Thyroid gland (tissue), 4 donors: ENCODE data around the gene ASPSCR1. TPM values are rescaled to one million over a fixed set of nuclear protein-coding genes. Genes with fewer than 3 reads are reported as not detected.

Experiments used
- DNase-seq, 2 donors: peaks; one replicate each; pipeline ENCODE4 v3.0.0-alpha.2; 2019
- H3K27ac ChIP-seq, 3 donors: fragments of 200-600 bp; sonication (generic); 1 replicate in 2 of 3; 2 replicates in 1 of 3; pipeline ENCODE4 v1.5.1; 2016 to 2019; ENCODE audit warnings: mild to moderate bottlenecking in 1 of 3, moderate library complexity in 1 of 3
- H3K27me3 ChIP-seq: fragments of 200-600 bp; sonication (generic); one replicate; pipeline ENCODE4 v1.5.1; 2019
- H3K36me3 ChIP-seq, 2 donors: fragments of 200-600 bp; sonication (generic); one replicate each; pipeline ENCODE4 v1.5.1; 2016 to 2019
- H3K4me1 ChIP-seq, 2 donors: fragments of 200-600 bp; sonication (generic); one replicate each; pipeline ENCODE4 v1.5.1; 2017 to 2019
- H3K4me3 ChIP-seq, 3 donors: fragments of 200-600 bp; sonication (generic); replicated peaks in 1 of 3; 1 replicate in 2 of 3; 2 replicates in 1 of 3; pipeline ENCODE4 v1.5.1; 2016; ENCODE audit warnings: mild to moderate bottlenecking in 1 of 3
- H3K9me3 ChIP-seq: fragments of 200-600 bp; sonication (generic); one replicate; pipeline ENCODE4 v1.5.1; 2017
- POLR2A ChIP-seq, 2 donors: fragments of 450-650 bp; IDR thresholded peaks; one replicate each; pipeline ENCODE4 v1.6.1; 2017; ENCODE audit warnings: antibody characterized with exemption in 2 of 2, mild to moderate bottlenecking in 2 of 2, moderate library complexity in 1 of 2
- WGBS, 2 donors: methylation state at CpG; one replicate each; pipeline ENCODE4 v1.1.5; 2017; 5-methylcytosine and 5-hydroxymethylcytosine counted together
- intact Hi-C: fragments of 100-400 bp; cut with DNase I; formaldehyde crosslinking; loops from one replicate; pipeline ENCODE4 v1.15.1; 2023
- total RNA-seq, 4 donors: library from RNA; depleted of rRNA; stranded (reverse); fragments of >200 nt; gene quantifications; one replicate each; pipeline ENCODE4 v1.2.3, GENCODE V29; 2016
- TF ChIP-seq, protein P1 (sequence below), 6 experiments: fragments of 200-600 bp in 3 of 6; fragments of 450-650 bp in 3 of 6; sonication (generic) in 3 of 6; IDR thresholded peaks; one replicate each; pipeline ENCODE4 v1.5.1; 2016 to 2019; ENCODE audit warnings: antibody characterized with exemption in 6 of 6, mild to moderate bottlenecking in 2 of 6, inconsistent platforms in 1 of 6, moderate library complexity in 1 of 6

The ASPSCR1 gene
- total RNA-seq, 4 donors from 2014 or later, result 23.2 to 53.6 (median 35.7) TPM

DNA sequence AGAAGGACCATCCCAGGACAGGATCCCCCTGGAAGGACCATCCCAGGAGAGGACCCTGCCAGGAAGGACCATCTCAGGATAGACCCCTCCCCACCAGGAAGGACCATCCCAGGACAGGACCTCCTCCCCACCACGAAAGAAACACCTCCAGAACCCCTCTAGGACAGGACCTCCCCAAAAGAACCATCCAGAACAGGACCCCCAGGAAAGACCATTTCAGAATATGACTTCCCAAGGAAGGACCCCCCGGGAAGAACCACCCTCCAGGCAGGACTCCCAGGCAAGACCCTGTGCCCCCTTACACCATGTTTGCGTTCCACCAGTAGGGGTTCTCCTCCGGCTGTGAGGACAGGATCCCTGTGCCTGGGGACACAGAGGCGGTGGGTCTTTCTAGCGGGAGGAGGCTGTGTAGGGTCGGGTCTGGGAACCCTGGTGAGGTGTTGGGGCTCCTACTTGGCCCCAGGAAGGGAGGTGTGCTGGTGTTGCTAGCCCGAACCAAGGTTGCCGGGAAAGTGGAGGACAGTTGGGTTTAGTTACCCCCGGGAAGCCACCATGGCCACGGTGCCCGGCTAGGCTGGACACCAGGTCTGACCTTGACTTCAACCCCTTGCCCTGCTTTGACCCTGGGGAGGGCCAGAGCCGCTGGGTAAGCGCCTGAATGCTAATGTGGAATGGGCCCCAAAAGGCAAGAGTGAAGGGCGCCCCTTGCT, 18.6 kb upstream of the ASPSCR1 start:
- Histone ChIP-seq H3K27me3 (peaks cover 25% of the 10 kb centered on the region), H3K4me3 (no peak overlapping the region), H3K36me3 (no peaks in the 10 kb centered on the region), H3K27ac (no peak overlapping the region), H3K4me1 (peaks cover 6 to 23% of the 10 kb centered on the region in 2 donors), H3K9me3 (no peaks in the 10 kb centered on the region)
- 52 to 63% methylated on average over 9 to 10 of the region's 15 CpGs for WGBS, 2 donors
- no peak for TF ChIP-seq POLR2A (IDR thresholded peaks at IDR 0.05)
- TF ChIP-seq, protein P1, sequence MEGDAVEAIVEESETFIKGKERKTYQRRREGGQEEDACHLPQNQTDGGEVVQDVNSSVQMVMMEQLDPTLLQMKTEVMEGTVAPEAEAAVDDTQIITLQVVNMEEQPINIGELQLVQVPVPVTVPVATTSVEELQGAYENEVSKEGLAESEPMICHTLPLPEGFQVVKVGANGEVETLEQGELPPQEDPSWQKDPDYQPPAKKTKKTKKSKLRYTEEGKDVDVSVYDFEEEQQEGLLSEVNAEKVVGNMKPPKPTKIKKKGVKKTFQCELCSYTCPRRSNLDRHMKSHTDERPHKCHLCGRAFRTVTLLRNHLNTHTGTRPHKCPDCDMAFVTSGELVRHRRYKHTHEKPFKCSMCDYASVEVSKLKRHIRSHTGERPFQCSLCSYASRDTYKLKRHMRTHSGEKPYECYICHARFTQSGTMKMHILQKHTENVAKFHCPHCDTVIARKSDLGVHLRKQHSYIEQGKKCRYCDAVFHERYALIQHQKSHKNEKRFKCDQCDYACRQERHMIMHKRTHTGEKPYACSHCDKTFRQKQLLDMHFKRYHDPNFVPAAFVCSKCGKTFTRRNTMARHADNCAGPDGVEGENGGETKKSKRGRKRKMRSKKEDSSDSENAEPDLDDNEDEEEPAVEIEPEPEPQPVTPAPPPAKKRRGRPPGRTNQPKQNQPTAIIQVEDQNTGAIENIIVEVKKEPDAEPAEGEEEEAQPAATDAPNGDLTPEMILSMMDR (IDR thresholded peaks at IDR 0.05), result no peak
- DNase-seq, result no peak
- intact Hi-C loops, result loop anchor here (2.0 to 5.0 kb wide), 2 partner anchors 62 to 194 kb away; no protein-coding TSS in a partner anchor

DNA sequence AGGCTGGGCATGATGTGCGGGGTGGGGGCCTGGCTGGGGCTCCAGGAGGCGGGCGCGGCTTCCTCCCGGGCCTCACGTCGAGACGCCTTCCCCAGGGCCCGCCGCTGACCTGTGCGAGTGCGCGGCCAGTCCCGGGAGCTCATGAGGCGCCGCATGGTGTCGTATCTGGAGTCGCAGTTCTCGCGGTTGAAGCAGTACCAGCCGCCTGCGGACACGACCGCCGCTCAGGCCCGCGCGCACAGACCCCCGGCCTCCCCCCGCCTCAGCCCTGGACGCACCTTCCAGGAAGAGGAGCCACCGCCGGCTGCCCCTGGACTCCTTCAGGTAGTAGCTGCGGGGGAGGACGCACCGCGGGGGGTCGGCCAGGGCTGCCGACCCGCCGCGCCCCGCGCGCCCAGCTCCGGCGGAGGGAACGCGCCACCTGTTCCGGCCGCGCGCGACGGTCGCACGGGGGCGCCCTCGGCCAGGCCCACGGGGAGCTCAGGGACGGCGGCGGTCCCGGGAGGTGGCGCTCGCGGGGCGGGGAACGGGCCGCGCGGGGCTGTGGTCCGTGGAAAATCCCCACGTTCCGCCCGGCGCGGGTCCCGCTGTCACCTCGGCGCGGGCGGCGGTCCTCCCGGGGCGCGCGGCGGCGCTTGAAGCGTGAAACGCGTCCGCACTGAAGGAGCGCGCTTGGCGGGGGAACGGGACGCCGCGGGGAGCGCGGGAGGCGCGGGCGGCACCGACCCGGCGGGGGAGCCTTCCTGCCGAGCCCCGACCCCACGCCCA, 17.9 kb upstream of the ASPSCR1 start:
- 2% methylated on average over 10 of the region's 112 CpGs; no CpG with 5 or more reads in 1 of the 2 donors for WGBS, 2 donors

DNA sequence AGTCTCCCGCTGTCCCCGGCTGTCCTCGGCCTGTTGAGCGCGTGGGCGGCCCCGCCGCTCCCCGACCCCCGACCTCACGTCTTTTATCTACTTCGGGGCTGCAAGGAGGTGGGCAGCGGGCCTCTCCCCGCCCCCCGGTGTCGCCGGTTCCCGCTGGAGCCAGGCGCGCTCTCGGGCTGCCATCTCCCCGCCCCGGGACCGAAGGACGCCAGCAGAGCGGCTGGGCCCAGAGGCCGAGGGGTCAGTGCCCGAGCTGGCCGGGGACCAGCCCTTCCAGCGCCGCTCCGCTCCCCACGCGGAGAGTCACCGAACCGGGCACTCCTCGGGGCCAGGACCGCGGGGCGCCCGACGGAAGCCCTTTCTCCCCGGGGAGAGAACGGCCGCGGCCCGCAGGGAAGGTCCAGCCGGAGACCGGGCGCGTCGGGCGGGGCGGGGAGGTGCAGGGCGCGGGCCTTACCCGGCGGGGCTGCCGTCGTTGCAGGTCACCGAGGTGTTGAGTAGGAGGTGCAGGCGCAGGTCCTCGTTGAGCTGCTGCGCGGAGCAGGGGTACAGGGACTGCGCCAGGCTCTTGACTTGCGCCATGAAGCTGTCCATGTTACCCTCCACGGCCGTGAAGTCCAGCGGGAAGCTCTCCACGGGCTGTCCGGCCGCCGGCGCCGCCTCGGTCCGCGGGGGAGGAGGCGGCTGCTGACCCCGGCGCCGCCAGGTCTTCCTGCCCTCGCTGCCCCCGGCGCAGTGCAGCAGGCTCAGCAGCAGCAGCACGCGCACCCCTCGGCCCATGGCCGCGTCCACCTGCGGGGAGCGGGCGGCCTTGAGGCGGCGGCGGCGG, 17.1 kb upstream of the ASPSCR1 start:
- Histone ChIP-seq H3K4me3 (peak overlapping the region in 1 of 3 donors; percentile 24), H3K27me3 (peaks cover 25% of the 10 kb centered on the region), H3K27ac (no peak overlapping the region), H3K9me3 (no peaks in the 10 kb centered on the region), H3K36me3 (no peaks in the 10 kb centered on the region), H3K4me1 (peaks cover 6 to 23% of the 10 kb centered on the region in 2 donors)
- TF ChIP-seq, protein P1 (IDR thresholded peaks at IDR 0.05), result no peak
- no peak for TF ChIP-seq POLR2A (IDR thresholded peaks at IDR 0.05)
- no peak for DNase-seq
- 7 to 8% methylated on average over 5 to 6 of the region's 98 CpGs for WGBS, 2 donors
- intact Hi-C loops, result no loop called here

More for the DNA sequence above, 17.9 kb upstream of the ASPSCR1 start:
- no peak for TF ChIP-seq POLR2A (IDR thresholded peaks at IDR 0.05)
- TF ChIP-seq, protein P1 (IDR thresholded peaks at IDR 0.05), result peak in 4 of 6 experiments; percentile 50 to 99 (median 98)
- peak; percentile 64 to 73 for DNase-seq
- H3K4me3 ChIP-seq, result peak overlapping the region in 1 of 3 donors; percentile 24
- peaks cover 6 to 23% of the 10 kb centered on the region in 2 donors for H3K4me1 ChIP-seq
- H3K9me3 ChIP-seq, result no peaks in the 10 kb centered on the region
- H3K36me3 ChIP-seq, result no peaks in the 10 kb centered on the region
- no peak overlapping the region for H3K27ac ChIP-seq
- H3K27me3 ChIP-seq, result peaks cover 25% of the 10 kb centered on the region
- intact Hi-C loops, result loop anchor here (2.0 to 5.0 kb wide), 2 partner anchors 61 to 193 kb away; no protein-coding TSS in a partner anchor

DNA sequence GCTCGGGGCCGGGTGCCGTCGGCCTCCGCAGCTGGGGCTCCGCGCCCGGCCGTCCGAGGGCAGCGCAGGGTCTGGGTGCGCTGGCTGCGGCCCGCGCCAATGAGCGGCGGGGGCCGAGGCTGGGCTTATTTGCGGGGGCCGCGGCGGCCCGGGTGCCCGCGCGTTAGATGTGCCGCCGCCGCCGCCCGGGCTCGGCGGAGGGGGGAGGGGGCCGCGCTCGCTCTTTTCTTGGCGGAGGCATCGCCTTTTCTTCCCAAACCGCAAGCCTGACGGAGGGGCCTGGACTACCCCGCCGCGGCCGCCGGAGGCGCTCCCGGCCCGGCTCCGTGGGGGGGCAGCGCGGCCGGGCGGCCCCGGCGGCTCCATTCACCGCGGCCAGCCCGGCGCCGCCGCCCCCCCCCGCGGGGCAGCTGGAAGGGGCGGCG, 16.3 kb upstream of the ASPSCR1 start, which contains the start of gene NOTUM:
Gene NOTUM (minus strand): TSS at position 101 of the 425 bp plus-strand sequence. CDS start 278 bp downstream, outside the sequence.
- Histone ChIP-seq H3K27me3 (peaks cover 25% of the 10 kb centered on the region), H3K4me3 (peak within 1 kb of the TSS in 1 of 3 donors; percentile 24), H3K4me1 (peaks cover 6 to 23% of the 10 kb centered on the region in 2 donors), H3K9me3 (no peaks in the 10 kb centered on the region), H3K36me3 (no peaks in the 10 kb centered on the region), H3K27ac (no peak within 1 kb of the TSS)
- TF ChIP-seq POLR2A (IDR thresholded peaks at IDR 0.05), result no peak
- TF ChIP-seq, protein P1 (IDR thresholded peaks at IDR 0.05), result peak in 2 of 6 experiments; percentile 14 to 38
- peak in 1 of 2 donors; percentile 19 for DNase-seq
- 0% methylated on average over 1 of the region's 65 CpGs; no CpG with 5 or more reads in 1 of the 2 donors for WGBS, 2 donors
- intact Hi-C loops, result no loop called here
